Activated T-cell treated with anti-CD3 and anti-CD28 coated beads, Interleukin-2, amount 50 U/mL, for 4 hours (primary cell): Measurements from ENCODE around the gene SMC4. TPM values are rescaled to one million over a fixed set of nuclear protein-coding genes. Genes with fewer than 3 reads are reported as not detected.

Experiments used
- ATAC-seq, 2 donors: fragments of 200-7000 bp; cut with Tn5 transposase; one replicate each; pipeline ENCODE4 v1.10.0; 2021
- DNase-seq: peaks from one replicate; pipeline ENCODE4 v3.0.0-alpha.2; 2020
- H3K27me3 Mint-ChIP-seq: one replicate; pipeline ENCODE4 v1.8.0; 2021; ENCODE audit warnings: low read depth, mixed read lengths
- H3K36me3 Mint-ChIP-seq: one replicate; pipeline ENCODE4 v1.8.0; 2022; ENCODE audit warnings: mixed read lengths; ENCODE audit not compliant: insufficient read depth
- H3K4me1 Mint-ChIP-seq: one replicate; pipeline ENCODE4 v1.8.0; 2021; ENCODE audit warnings: low read depth, mixed read lengths
- H3K4me3 Mint-ChIP-seq: one replicate; pipeline ENCODE4 v1.8.0; 2021; ENCODE audit warnings: mild to moderate bottlenecking, moderate library complexity, mixed read lengths
- H3K9me3 Mint-ChIP-seq: one replicate; pipeline ENCODE4 v1.8.0; 2021; ENCODE audit warnings: mixed read lengths
- total RNA-seq, 3 donors: library from RNA; stranded (reverse); gene quantifications; one replicate each; pipeline ENCODE4 v1.2.1, GENCODE V29; 2021

SMC4 gene
- total RNA-seq, 3 donors from 2014 or later, result 56.6 to 69.0 (median 66.0) TPM

DNA sequence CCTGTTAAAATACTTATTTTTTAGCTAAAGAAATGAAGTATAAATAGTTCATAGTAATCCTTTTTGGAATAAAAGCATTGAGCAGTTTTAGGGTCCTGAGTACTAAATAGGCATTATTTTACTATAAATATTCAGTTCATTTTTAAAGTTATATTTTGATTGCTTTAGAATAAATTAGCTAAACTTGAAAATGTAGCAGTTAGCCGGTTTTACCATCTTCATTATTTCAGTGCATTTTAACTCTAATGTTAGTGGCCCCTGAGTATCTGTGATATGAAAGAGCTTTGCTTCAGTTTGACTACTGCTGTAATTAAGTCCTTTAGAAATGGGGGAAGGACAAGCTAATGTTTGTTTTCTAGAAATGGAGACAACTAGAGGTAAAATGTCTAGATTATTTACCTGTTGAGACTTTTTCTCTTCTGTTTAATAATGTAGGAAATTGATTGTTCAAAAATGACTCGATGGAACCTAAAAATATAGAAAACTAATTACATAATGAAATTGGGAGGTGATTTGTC is 3.6 kb downstream of the SMC4 start:
- ATAC-seq, result no peak
- peaks cover 20% of the 10 kb centered on the region for H3K36me3 Mint-ChIP-seq
- peak overlapping the region; percentile 95 for H3K4me3 Mint-ChIP-seq
- H3K9me3 Mint-ChIP-seq, result no peaks in the 10 kb centered on the region
- peaks cover 3% of the 10 kb centered on the region for H3K27me3 Mint-ChIP-seq
- DNase-seq, result no peak
- peaks cover 38% of the 10 kb centered on the region for H3K4me1 Mint-ChIP-seq

DNA sequence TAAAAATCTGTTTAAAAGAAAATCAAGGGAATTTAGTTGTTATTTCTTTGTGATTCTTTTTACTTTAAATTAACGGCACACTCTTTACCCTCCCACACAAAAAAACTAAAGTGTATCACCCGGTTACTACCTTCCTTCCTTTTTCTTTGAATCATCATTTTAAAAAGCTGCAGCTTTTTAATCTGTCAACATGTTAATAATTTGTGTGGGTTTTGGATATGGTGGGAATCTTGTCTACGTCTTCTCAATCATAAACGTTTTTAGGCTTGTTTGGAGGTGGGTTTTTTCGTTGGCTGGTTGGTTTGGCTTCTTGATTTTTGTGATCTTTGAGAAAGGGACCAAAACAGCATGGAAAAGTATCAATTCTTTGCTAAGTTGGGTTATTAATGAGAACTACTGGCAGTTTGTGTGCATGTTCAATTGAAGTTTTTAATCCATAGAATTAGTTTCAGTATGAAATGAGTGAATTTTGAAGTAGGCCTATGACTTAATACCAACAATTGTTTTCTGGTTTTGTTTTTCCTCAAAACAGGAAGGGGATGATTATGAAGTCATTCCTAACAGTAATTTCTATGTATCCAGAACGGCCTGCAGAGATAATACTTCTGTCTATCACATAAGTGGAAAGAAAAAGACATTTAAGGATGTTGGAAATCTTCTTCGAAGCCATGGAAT is 4.5 kb downstream of the SMC4 start:
- peaks cover 3% of the 10 kb centered on the region for H3K27me3 Mint-ChIP-seq
- peak overlapping the region; percentile 69 for H3K4me3 Mint-ChIP-seq
- DNase-seq (no peak), ATAC-seq (no peak)
- peaks cover 31% of the 10 kb centered on the region for H3K4me1 Mint-ChIP-seq
- H3K36me3 Mint-ChIP-seq, result peaks cover 22% of the 10 kb centered on the region
- H3K9me3 Mint-ChIP-seq, result no peaks in the 10 kb centered on the region

GRCh38 chr3:160409812-160410610 is 10.6 kb downstream of the SMC4 start:
- Mint-ChIP-seq H3K4me1 (peaks cover 4% of the 10 kb centered on the region), H3K4me3 (no peak overlapping the region), H3K36me3 (peaks cover 6% of the 10 kb centered on the region), H3K9me3 (no peaks in the 10 kb centered on the region), H3K27me3 (no peaks in the 10 kb centered on the region)
- ATAC-seq (no peak), DNase-seq (no peak)

DNA sequence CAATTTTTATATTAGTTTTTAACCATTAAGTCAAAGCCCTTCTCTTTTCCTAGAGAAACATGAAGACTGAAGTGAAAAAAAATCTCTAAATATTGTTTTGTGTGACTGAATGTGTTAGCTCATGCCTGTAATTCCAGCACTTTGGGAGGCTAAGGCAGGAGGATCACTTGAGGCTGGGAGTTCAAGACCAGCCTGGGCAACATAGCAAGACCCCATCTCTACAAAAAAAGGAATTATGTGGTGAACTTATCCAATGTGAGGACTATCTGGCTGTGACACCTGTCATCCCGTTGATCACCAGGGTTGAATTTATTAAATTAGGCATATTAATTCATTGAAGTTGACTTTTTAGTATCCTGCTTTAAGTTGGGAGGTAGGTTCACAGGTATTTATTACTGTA is 13.0 kb downstream of the SMC4 start:
- Mint-ChIP-seq H3K36me3 (peaks cover 9% of the 10 kb centered on the region), H3K9me3 (no peaks in the 10 kb centered on the region), H3K4me3 (no peak overlapping the region), H3K27me3 (no peaks in the 10 kb centered on the region), H3K4me1 (peaks cover 16% of the 10 kb centered on the region)
- no peak for DNase-seq
- ATAC-seq, result no peak

- Mint-ChIP-seq H3K4me1 (peaks cover 14% of the 10 kb centered on the region), H3K27me3 (no peaks in the 10 kb centered on the region), H3K36me3 (peaks cover 7% of the 10 kb centered on the region), H3K9me3 (no peaks in the 10 kb centered on the region), H3K4me3 (no peak overlapping the region)
- DNase-seq, result peak; percentile 61
- ATAC-seq, result peak; percentile 66 to 67
These were observed 14.3 kb downstream of the SMC4 start for GRCh38 chr3:160413613-160414248.

- Mint-ChIP-seq H3K27me3 (no peaks in the 10 kb centered on the region), H3K36me3 (peaks cover 12% of the 10 kb centered on the region), H3K4me3 (no peak overlapping the region), H3K4me1 (peaks cover 12% of the 10 kb centered on the region), H3K9me3 (no peaks in the 10 kb centered on the region)
- ATAC-seq, result no peak
- no peak for DNase-seq
These were observed 17.9 kb downstream of the SMC4 start for GRCh38 chr3:160417311-160417710.

GRCh38 chr3:160427832-160428424 is 28.5 kb downstream of the SMC4 start:
- Mint-ChIP-seq H3K4me1 (peaks cover 1% of the 10 kb centered on the region), H3K36me3 (peaks cover 29% of the 10 kb centered on the region)
- DNase-seq, result no peak

GRCh38 chr3:160434071-160434470 is 34.6 kb downstream of the SMC4 start:
- peaks cover 36% of the 10 kb centered on the region for H3K36me3 Mint-ChIP-seq
- DNase-seq, result no peak
- ATAC-seq, result no peak
- H3K4me3 Mint-ChIP-seq, result no peak overlapping the region
- H3K27me3 Mint-ChIP-seq, result no peaks in the 10 kb centered on the region
- H3K9me3 Mint-ChIP-seq, result no peaks in the 10 kb centered on the region
- H3K4me1 Mint-ChIP-seq, result peaks cover 34% of the 10 kb centered on the region

More at GRCh38 chr3:160427832-160428424, 28.5 kb downstream of the SMC4 start:
- no peak for ATAC-seq
- Mint-ChIP-seq H3K27me3 (no peaks in the 10 kb centered on the region), H3K9me3 (no peaks in the 10 kb centered on the region), H3K4me3 (no peak overlapping the region)

- DNase-seq (no peak), ATAC-seq (no peak)
- no peaks in the 10 kb centered on the region for H3K27me3 Mint-ChIP-seq
- no peak overlapping the region for H3K4me3 Mint-ChIP-seq
- H3K4me1 Mint-ChIP-seq, result peaks cover 40% of the 10 kb centered on the region
- peaks cover 42% of the 10 kb centered on the region for H3K36me3 Mint-ChIP-seq
- no peaks in the 10 kb centered on the region for H3K9me3 Mint-ChIP-seq
These were observed 35.6 kb downstream of the SMC4 start for GRCh38 chr3:160435095-160435494.

- H3K4me1 Mint-ChIP-seq, result peaks cover 43% of the 10 kb centered on the region
- no peak for ATAC-seq
- no peak for DNase-seq
- peaks cover 48% of the 10 kb centered on the region for H3K36me3 Mint-ChIP-seq
- no peaks in the 10 kb centered on the region for H3K27me3 Mint-ChIP-seq
- no peaks in the 10 kb centered on the region for H3K9me3 Mint-ChIP-seq
- no peak overlapping the region for H3K4me3 Mint-ChIP-seq
These were observed 36.3 kb downstream of the SMC4 start for GRCh38 chr3:160435747-160436146.

- Mint-ChIP-seq H3K4me1 (peaks cover 48% of the 10 kb centered on the region), H3K4me3 (no peak overlapping the region), H3K27me3 (no peaks in the 10 kb centered on the region), H3K36me3 (peaks cover 43% of the 10 kb centered on the region), H3K9me3 (no peaks in the 10 kb centered on the region)
- DNase-seq (no peak), ATAC-seq (peak in 1 of 2 donors; percentile 34)
These were observed 37.6 kb downstream of the SMC4 start for GRCh38 chr3:160437083-160437455.

DNA sequence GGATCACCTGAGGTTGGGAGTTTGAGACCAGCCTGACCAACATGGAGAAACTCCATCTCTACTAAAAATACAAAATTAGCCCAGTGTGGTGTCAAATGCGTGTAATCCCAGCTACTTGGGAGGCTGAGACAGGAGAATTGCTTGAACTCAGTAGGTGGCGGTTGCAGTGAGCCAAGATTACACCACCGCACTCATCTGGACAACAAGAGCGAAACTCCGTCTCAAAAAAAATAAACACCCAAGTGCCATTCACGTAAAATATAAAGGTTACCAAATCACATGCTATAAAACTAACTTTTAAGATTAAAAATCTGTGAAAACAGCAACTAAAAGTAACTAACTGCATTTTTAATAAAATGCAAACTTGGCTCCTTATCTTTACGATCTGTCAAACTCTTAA is 41.2 kb downstream of the SMC4 start:
- peaks cover 57% of the 10 kb centered on the region for H3K4me1 Mint-ChIP-seq

DNA sequence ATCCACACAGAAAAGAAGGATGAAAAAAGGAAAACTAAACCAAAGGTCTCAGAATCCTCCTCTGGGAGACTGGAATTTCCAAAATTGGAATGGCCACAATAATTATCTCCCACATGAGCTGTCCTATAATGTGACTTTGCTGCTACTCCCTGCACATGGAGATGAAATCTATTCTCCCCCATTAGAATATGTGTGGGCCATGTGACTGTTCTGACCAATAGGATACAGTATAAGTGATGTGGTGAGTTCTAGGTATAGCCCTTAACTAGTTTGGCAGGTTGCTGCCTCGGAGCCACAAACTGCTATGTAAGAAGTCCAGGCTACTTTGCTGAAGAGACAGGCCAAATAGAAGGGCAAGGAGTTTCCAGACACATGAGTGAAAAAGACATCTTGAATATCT is 45.0 kb downstream of the SMC4 start:
- no peaks in the 10 kb centered on the region for H3K9me3 Mint-ChIP-seq
- ATAC-seq (no peak), DNase-seq (no peak)
- peaks cover 18% of the 10 kb centered on the region for H3K36me3 Mint-ChIP-seq
- no peaks in the 10 kb centered on the region for H3K27me3 Mint-ChIP-seq
- H3K4me1 Mint-ChIP-seq, result peaks cover 50% of the 10 kb centered on the region
- no peak overlapping the region for H3K4me3 Mint-ChIP-seq

More for the DNA sequence above, 41.2 kb downstream of the SMC4 start:
- Mint-ChIP-seq H3K36me3 (peaks cover 37% of the 10 kb centered on the region), H3K9me3 (no peaks in the 10 kb centered on the region), H3K27me3 (no peaks in the 10 kb centered on the region), H3K4me3 (no peak overlapping the region)
- ATAC-seq (no peak), DNase-seq (no peak)

GRCh38 chr3:160445854-160446253 is 46.4 kb downstream of the SMC4 start:
- no peaks in the 10 kb centered on the region for H3K27me3 Mint-ChIP-seq
- peaks cover 52% of the 10 kb centered on the region for H3K4me1 Mint-ChIP-seq
- DNase-seq, result no peak
- no peak overlapping the region for H3K4me3 Mint-ChIP-seq
- ATAC-seq, result no peak
- H3K9me3 Mint-ChIP-seq, result no peaks in the 10 kb centered on the region
- H3K36me3 Mint-ChIP-seq, result peaks cover 6% of the 10 kb centered on the region
